H1 (cell line): ENCODE measurements around the gene GOLGA6C. TPM values are rescaled to one million over a fixed set of nuclear protein-coding genes. Genes with fewer than 3 reads are reported as not detected.

Experiments
- CTCF ChIA-PET: fragments of 300-600 bp; sonication (Branson Sonifier 250); formaldehyde crosslinking; loops from one replicate; lab custom pipeline; 2021; ENCODE audit not compliant: partially characterized antibody; lab: Charles Lee
- POLR2A ChIA-PET: fragments of 300-600 bp; sonication (Branson Sonifier 250); formaldehyde crosslinking; loops from one replicate; lab custom pipeline; 2021; ENCODE audit warnings: inconsistent platforms; ENCODE audit not compliant: partially characterized antibody; lab: Charles Lee
- DNase-seq, 2 experiments: peaks; one replicate each; pipeline versions ENCODE4 v3.0.0 to v3.0.0-alpha.2; 2010 to 2022; ENCODE audit warnings: low spot score in 2 of 2, low read depth in 1 of 2, mixed read lengths in 1 of 2
- FAIRE-seq: peaks from 2 replicates; lab custom pipeline; 2011; peaks lifted over from hg19 to GRCh38; lab: Jason Lieb, UNC
- H2AFZ ChIP-seq: 2 replicates; pipeline ENCODE4 v1.8.1; 2012; ENCODE audit warnings: low read length, inconsistent platforms
- H2AK5ac ChIP-seq: 2 replicates; pipeline ENCODE4 v1.6.1; 2013; ENCODE audit warnings: low read depth, low read length
- H2BK120ac ChIP-seq: replicated peaks from 2 replicates; pipeline ENCODE3; 2013; ENCODE audit warnings: low read depth, low read length, inconsistent platforms
- H2BK12ac ChIP-seq: 2 replicates; pipeline ENCODE4 v1.6.1; 2013; ENCODE audit warnings: low read depth, low read length
- H2BK15ac ChIP-seq: 2 replicates; pipeline ENCODE4 v1.6.1; 2013; ENCODE audit warnings: low read length
- H2BK20ac ChIP-seq: 2 replicates; pipeline ENCODE4 v1.6.1; 2013; ENCODE audit warnings: low read length
- H2BK5ac ChIP-seq: 2 replicates; pipeline ENCODE4 v1.6.1; 2013; ENCODE audit warnings: low read depth, low read length
- H3K14ac ChIP-seq: 2 replicates; pipeline ENCODE4 v1.6.1; 2013; ENCODE audit warnings: inconsistent platforms; ENCODE audit not compliant: insufficient read length
- H3K18ac ChIP-seq: 2 replicates; pipeline ENCODE4 v1.6.1; 2013; ENCODE audit warnings: low read length; ENCODE audit errors: extremely low read depth
- H3K23ac ChIP-seq: 2 replicates; pipeline ENCODE4 v1.6.1; 2013; ENCODE audit warnings: inconsistent platforms; ENCODE audit not compliant: insufficient read length
- H3K23me2 ChIP-seq: 2 replicates; pipeline ENCODE4 v1.6.1; 2013; ENCODE audit warnings: low read depth, low read length
- H3K27ac ChIP-seq: 2 replicates; pipeline ENCODE4 v1.6.1; 2011; ENCODE audit warnings: low read depth, low read length, inconsistent platforms
- H3K27me3 ChIP-seq, 4 experiments: replicated peaks in 1 of 4; 1 replicate in 1 of 4; 2 replicates in 3 of 4; pipeline versions ENCODE4 v1.6.1 to v1.8.1; 2011 to 2013; ENCODE audit warnings: low read length in 3 of 4, mild to moderate bottlenecking in 3 of 4, inconsistent platforms in 2 of 4, mixed read lengths in 2 of 4, moderate library complexity in 1 of 4; ENCODE audit not compliant: control insufficient read depth in 3 of 4, insufficient read depth in 3 of 4; ENCODE audit errors: extremely low read depth in 1 of 4
- H3K36me3 ChIP-seq, 4 experiments: 2 replicates each; pipeline versions ENCODE4 v1.6.1 to v1.8.1; 2011 to 2013; ENCODE audit warnings: mild to moderate bottlenecking in 4 of 4, low read length in 3 of 4, moderate library complexity in 2 of 4, control low read depth in 1 of 4, inconsistent platforms in 1 of 4; ENCODE audit not compliant: insufficient read depth in 4 of 4, control insufficient read depth in 2 of 4
- H3K4ac ChIP-seq: replicated peaks from 2 replicates; pipeline ENCODE3; 2013; ENCODE audit warnings: low read length, low read depth, mixed read lengths, inconsistent platforms; ENCODE audit not compliant: insufficient read length
- H3K4me1 ChIP-seq, 4 experiments: replicated peaks in 1 of 4; 1 replicate in 1 of 4; 2 replicates in 3 of 4; pipeline versions ENCODE4 v1.6.1 to v1.8.1; 2011 to 2013; ENCODE audit warnings: low read length in 3 of 4, inconsistent platforms in 2 of 4, mixed read lengths in 1 of 4; ENCODE audit not compliant: insufficient read depth in 4 of 4, control insufficient read depth in 3 of 4
- H3K4me2 ChIP-seq, 2 experiments: 2 replicates each; pipeline versions ENCODE4 v1.6.1 to v1.8.1; 2011 to 2013; ENCODE audit warnings: low read depth in 2 of 2, low read length in 2 of 2, control low read depth in 1 of 2, inconsistent platforms in 1 of 2, mild to moderate bottlenecking in 1 of 2; ENCODE audit not compliant: insufficient read depth in 1 of 2
- H3K4me3 ChIP-seq, 4 experiments: fragments of 200-600, 300-600 bp in 1 of 4; sonication (generic), shearing (Covaris generic), sonication (Bioruptor Twin) in 1 of 4; 2 replicates each; pipeline versions ENCODE4 v1.5.1 to v1.8.1; 2011 to 2016; ENCODE audit warnings: low read length in 4 of 4, low read depth in 3 of 4, control low read depth in 2 of 4, inconsistent platforms in 2 of 4, mild to moderate bottlenecking in 2 of 4, mixed read lengths in 1 of 4, moderate library complexity in 1 of 4; ENCODE audit not compliant: insufficient read depth in 2 of 4; ENCODE audit errors: extremely low read depth in 1 of 4
- H3K56ac ChIP-seq: replicated peaks from 2 replicates; pipeline ENCODE3; 2013; ENCODE audit warnings: low read depth, mild to moderate bottlenecking, mixed read lengths, low read length, inconsistent platforms; ENCODE audit not compliant: insufficient read length
- H3K79me1 ChIP-seq: 2 replicates; pipeline ENCODE4 v1.6.1; 2013; ENCODE audit warnings: low read depth, low read length, control low read depth
- H3K79me2 ChIP-seq, 2 experiments: 2 replicates each; pipeline versions ENCODE4 v1.6.1 to v1.8.1; 2012 to 2013; ENCODE audit warnings: low read length in 2 of 2, mild to moderate bottlenecking in 2 of 2, inconsistent platforms in 1 of 2; ENCODE audit not compliant: insufficient read depth in 2 of 2, control insufficient read depth in 1 of 2
- H3K9ac ChIP-seq, 4 experiments: replicated peaks in 1 of 4; 1 replicate in 1 of 4; 2 replicates in 3 of 4; pipeline versions ENCODE4 v1.6.1 to v1.8.1; 2011 to 2013; ENCODE audit warnings: low read depth in 3 of 4, low read length in 3 of 4, control low read depth in 2 of 4, mild to moderate bottlenecking in 2 of 4, moderate library complexity in 2 of 4, inconsistent platforms in 1 of 4; ENCODE audit errors: extremely low read depth in 1 of 4
- H3K9me3 ChIP-seq, 2 experiments: 2 replicates each; pipeline versions ENCODE4 v1.6.1 to v1.8.1; 2012 to 2013; ENCODE audit warnings: mild to moderate bottlenecking in 2 of 2, moderate library complexity in 2 of 2, control low read depth in 1 of 2, inconsistent platforms in 1 of 2, low read depth in 1 of 2, low read length in 1 of 2, mixed read lengths in 1 of 2; ENCODE audit not compliant: insufficient read depth in 2 of 2
- H4K20me1 ChIP-seq, 2 experiments: replicated peaks in 1 of 2; 2 replicates each; pipeline versions ENCODE3 to v1.8.1; 2011 to 2013; ENCODE audit warnings: inconsistent platforms in 2 of 2, low read length in 2 of 2, mild to moderate bottlenecking in 1 of 2; ENCODE audit not compliant: insufficient read depth in 2 of 2, control insufficient read depth in 1 of 2
- H4K5ac ChIP-seq: 2 replicates; pipeline ENCODE4 v1.6.1; 2013; ENCODE audit warnings: low read length, low read depth, mixed read lengths, inconsistent platforms; ENCODE audit not compliant: insufficient read length
- H4K8ac ChIP-seq: 2 replicates; pipeline ENCODE4 v1.8.0; 2013; ENCODE audit warnings: mild to moderate bottlenecking, moderate library complexity, low read length, inconsistent platforms; ENCODE audit not compliant: insufficient read depth; ENCODE audit errors: extremely low read depth
- H4K91ac ChIP-seq: replicated peaks from 2 replicates; pipeline ENCODE3; 2013; ENCODE audit warnings: low read length, mixed read lengths, inconsistent platforms; ENCODE audit not compliant: insufficient read length
- PHF8 ChIP-seq: fragments of 200-600 bp; sonication (generic); conservative IDR thresholded peaks from 2 replicates; pipeline ENCODE4 v1.7.1; 2012; ENCODE audit warnings: low read depth, mild to moderate bottlenecking, inconsistent platforms, low read length, moderate library complexity
- TCF12 ChIP-seq: IDR thresholded peaks from 2 replicates; pipeline ENCODE4 v1.6.1; 2011; ENCODE audit warnings: low read depth, mild to moderate bottlenecking, low read length
- WGBS, 2 experiments: shearing (Covaris generic) in 1 of 2; methylation state at CpG; one replicate each; pipeline versions ENCODE4 v1.1.6 to v1.1.7; 2013 to 2015; ENCODE audit warnings: low lambda C conversion rate in 2 of 2, mixed read lengths in 2 of 2, inconsistent platforms in 1 of 2, low coverage in 1 of 2, missing lambda C conversion rate in 1 of 2; ENCODE audit not compliant: insufficient replicate concordance in 2 of 2, insufficient coverage in 1 of 2, insufficient read length in 1 of 2; ENCODE audit errors: extremely low coverage in 1 of 2, missing lambda C conversion rate in 1 of 2; 5-methylcytosine and 5-hydroxymethylcytosine counted together
- polyA plus RNA-seq, 7 experiments: library from polyadenylated mRNA; depleted of rRNA in 3 of 7; stranded (reverse) in 5 of 7; unstranded in 2 of 7; fragments of >200 nt in 5 of 7; fragments of 200-250 nt in 2 of 7; gene quantifications; 1 replicate in 5 of 7; 2 replicates in 1 of 7; 4 replicates in 1 of 7; pipeline versions ENCODE4 v1.2.1 to v1.2.3, GENCODE V29; 2011 to 2013; ENCODE audit warnings: missing spikeins in 2 of 7, mixed read lengths in 2 of 7
- total RNA-seq: library from RNA; stranded (reverse); fragmentation: NEBNext Ultra II Directional; extraction: Animal tissue kit (Norgen Biotek cat#: 25700); gene quantifications from 2 replicates; pipeline ENCODE4 v1.2.1, GENCODE V29; 2021

The GOLGA6C gene
- total and polyA plus RNA-seq, 2 of the 8 experiments (the other 6 are each of a cell fraction or from before 2014, with no cell fraction given) = 0.14 to 0.35 TPM

DNA sequence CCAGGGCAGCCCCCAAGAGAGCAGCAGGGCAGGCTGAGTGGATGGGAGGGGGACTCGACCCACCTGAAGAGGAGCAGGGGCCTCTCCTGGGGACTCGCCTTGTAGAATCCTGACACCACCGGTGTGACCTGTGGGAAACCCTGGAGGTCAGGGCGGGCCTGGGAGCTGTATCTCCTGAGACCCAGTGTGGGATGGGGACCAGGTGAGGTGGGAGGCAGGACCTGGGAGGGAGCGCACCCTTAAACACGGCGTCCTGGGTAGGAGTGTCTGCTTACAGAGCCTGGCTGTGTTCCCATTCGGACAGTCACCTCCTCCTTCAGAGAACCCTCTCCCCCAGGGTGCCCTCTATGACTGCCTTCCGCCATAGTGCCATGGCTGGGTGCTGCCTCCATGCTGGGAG, 29.3 kb upstream of the GOLGA6C start:
- Histone ChIP-seq H4K91ac (peak overlapping the region; percentile 20), H4K20me1 (no peaks in the 10 kb centered on the region), H2BK20ac (no peak overlapping the region), H2BK15ac (peak overlapping the region; percentile 72; the same call in 1 of the 2 replicates), H3K18ac (no peak overlapping the region), H3K23ac (no peak overlapping the region), H2AK5ac (peak overlapping the region; percentile 72; the same call in 1 of the 2 replicates), H3K4me1 (no peaks in the 10 kb centered on the region; a peak in 2 of 7 replicates), H3K27me3 (no peaks in the 10 kb centered on the region; a peak in 1 of 7 replicates), H3K4ac (no peak overlapping the region), H3K4me3 (no peak overlapping the region), H3K56ac (no peak overlapping the region), H3K14ac (no peak overlapping the region), H3K79me1 (no peaks in the 10 kb centered on the region), H2BK12ac (peak overlapping the region; percentile 90), H2AFZ (no peak overlapping the region), H2BK120ac (no peak overlapping the region), H4K5ac (no peak overlapping the region), H3K9me3 (no peaks in the 10 kb centered on the region), H3K36me3 (no peaks in the 10 kb centered on the region), H2BK5ac (no peak overlapping the region), H3K9ac (no peak overlapping the region), H4K8ac (no peak overlapping the region; the same call in 1 of the 2 replicates), H3K4me2 (no peak overlapping the region), H3K23me2 (no peaks in the 10 kb centered on the region), H3K79me2 (no peaks in the 10 kb centered on the region), H3K27ac (no peak overlapping the region)
- FAIRE-seq (no peak), DNase-seq (no peak)
- ChIA-PET CTCF (interaction anchor here (0.6 to 3.4 kb wide), 4 partner anchors 12 to 199 kb away, joined by 3 to 8 read pairs (median 4); no protein-coding TSS in a partner anchor), POLR2A (no interaction called here)
- 87% methylated on average over 6 of the region's 9 CpGs; no CpG with 5 or more reads in 1 of the 2 experiments for WGBS, 2 experiments
- TF ChIP-seq TCF12 = no peak
- TF ChIP-seq PHF8 = no peak
